Immature natural killer cell (primary cell): Measurements from ENCODE around the gene GPS1. TPM values are rescaled to one million over a fixed set of nuclear protein-coding genes. Genes with fewer than 3 reads are reported as not detected.
"Not testable (repeated sequence)": the region's sequence is repeated elsewhere in the genome, so short reads cannot be mapped to it uniquely, and the experiment has no call there.

Experiments
- DNase-seq, 3 donors: peaks; one replicate each; pipeline ENCODE4 v3.0.0; 2022; ENCODE audit warnings: mixed read lengths in 1 of 3
- H3K27ac Mint-ChIP-seq, 6 donors: one replicate each; pipeline ENCODE4 v1.8.0; 2020; ENCODE audit warnings: mixed read lengths in 6 of 6, mild to moderate bottlenecking in 5 of 6, inconsistent platforms in 4 of 6, moderate library complexity in 3 of 6
- H3K27me3 Mint-ChIP-seq, 3 donors: one replicate each; pipeline ENCODE4 v1.8.0; 2020 to 2021; ENCODE audit warnings: low read depth in 3 of 3, mild to moderate bottlenecking in 3 of 3, mixed read lengths in 3 of 3, moderate library complexity in 3 of 3, inconsistent platforms in 1 of 3
- H3K36me3 Mint-ChIP-seq, 3 donors: one replicate each; pipeline ENCODE4 v1.8.0; 2020; ENCODE audit warnings: mixed read lengths in 3 of 3, inconsistent platforms in 2 of 3, mild to moderate bottlenecking in 2 of 3
- H3K4me1 Mint-ChIP-seq, 2 donors: one replicate each; pipeline ENCODE4 v1.8.0; 2020; ENCODE audit warnings: inconsistent platforms in 2 of 2, mild to moderate bottlenecking in 2 of 2, mixed read lengths in 2 of 2, moderate library complexity in 1 of 2
- H3K4me3 Mint-ChIP-seq, 5 donors: one replicate each; pipeline ENCODE4 v1.8.0; 2020; ENCODE audit warnings: mild to moderate bottlenecking in 5 of 5, mixed read lengths in 5 of 5, inconsistent platforms in 3 of 5, moderate library complexity in 3 of 5
- H3K9me3 Mint-ChIP-seq, 6 donors: one replicate each; pipeline ENCODE4 v1.8.0; 2020; ENCODE audit warnings: mild to moderate bottlenecking in 6 of 6, mixed read lengths in 6 of 6, inconsistent platforms in 4 of 6, moderate library complexity in 3 of 6
- polyA plus RNA-seq, 3 donors: library from polyadenylated mRNA; unstranded; fragments of 300-500 nt; fragmentation: Illumina TruSeq; gene quantifications; one replicate each; pipeline ENCODE4 v1.2.3, GENCODE V29; 2021

Gene GPS1
- polyA plus RNA-seq, 3 donors from 2014 or later: 174 to 212 (median 183) TPM

GRCh38 chr17:82035956-82036633 is 15.6 kb upstream of the GPS1 start:
- DNase-seq: no peak
- H3K4me1 Mint-ChIP-seq: peaks cover 15 to 26% of the 10 kb centered on the region in 2 donors
- H3K4me3 Mint-ChIP-seq: peak overlapping the region; percentile 33 to 88 (median 69)
- peaks cover 0 to 6% (median 3%) of the 10 kb centered on the region in 3 donors for H3K36me3 Mint-ChIP-seq
- H3K27me3 Mint-ChIP-seq: peaks cover 0 to 14% (median 0%) of the 10 kb centered on the region in 3 donors
- no peaks in the 10 kb centered on the region for H3K9me3 Mint-ChIP-seq
- H3K27ac Mint-ChIP-seq: peak overlapping the region in 2 of 6 donors; percentile 17 to 69

GRCh38 chr17:82036634-82037091 is 15.0 kb upstream of the GPS1 start:
- Mint-ChIP-seq H3K27me3 (peaks cover 0 to 14% (median 0%) of the 10 kb centered on the region in 3 donors), H3K36me3 (peaks cover 0 to 6% (median 3%) of the 10 kb centered on the region in 3 donors), H3K4me3 (peak overlapping the region; percentile 33 to 88 (median 69)), H3K27ac (peak overlapping the region in 1 of 6 donors; percentile 43), H3K4me1 (peaks cover 15 to 26% of the 10 kb centered on the region in 2 donors), H3K9me3 (no peaks in the 10 kb centered on the region)
- DNase-seq: no peak

- peaks cover 15 to 26% of the 10 kb centered on the region in 2 donors for H3K4me1 Mint-ChIP-seq
- H3K9me3 Mint-ChIP-seq: no peaks in the 10 kb centered on the region
- H3K27ac Mint-ChIP-seq: peak within 1 kb of the TSS; percentile 70 to 96 (median 91)
Measured at GRCh38 chr17:82037092-82037888, 14.4 kb upstream of the GPS1 start, which contains the start of gene DCXR. Gene DCXR (minus strand): TSS chr17:82037697. CDS start chr17:82037682, 15 bp downstream.

GRCh38 chr17:82037889-82038195 is 13.9 kb upstream of the GPS1 start:
- peak overlapping the region; percentile 81 to 95 (median 88) for H3K4me3 Mint-ChIP-seq
- peaks cover 0 to 6% (median 3%) of the 10 kb centered on the region in 3 donors for H3K36me3 Mint-ChIP-seq
- no peaks in the 10 kb centered on the region for H3K9me3 Mint-ChIP-seq
- H3K27ac Mint-ChIP-seq: peak overlapping the region; percentile 70 to 96 (median 91)
- peaks cover 15 to 26% of the 10 kb centered on the region in 2 donors for H3K4me1 Mint-ChIP-seq
- peaks cover 0 to 14% (median 0%) of the 10 kb centered on the region in 3 donors for H3K27me3 Mint-ChIP-seq
- DNase-seq: no peak

More at GRCh38 chr17:82037092-82037888, 14.4 kb upstream of the GPS1 start, which contains the start of gene DCXR:
- Mint-ChIP-seq H3K27me3 (peaks cover 0 to 14% (median 0%) of the 10 kb centered on the region in 3 donors), H3K36me3 (peaks cover 0 to 6% (median 3%) of the 10 kb centered on the region in 3 donors), H3K4me3 (peak within 1 kb of the TSS; percentile 81 to 95 (median 88))
- DNase-seq: peak; percentile 97 to 98 (median 97)

- DNase-seq, H3K36me3 Mint-ChIP-seq, H3K9me3 Mint-ChIP-seq: not testable (repeated sequence)
- Mint-ChIP-seq H3K4me1 (peaks cover 15 to 24% of the 10 kb centered on the region in 2 donors), H3K4me3 (peak overlapping the region in 4 of 5 donors; percentile 33 to 59 (median 52)), H3K27me3 (peaks cover 0 to 14% (median 0%) of the 10 kb centered on the region in 3 donors), H3K27ac (peak overlapping the region in 2 of 6 donors; percentile 23 to 44)
Measured at GRCh38 chr17:82038796-82039409, 12.8 kb upstream of the GPS1 start.

GRCh38 chr17:82039695-82040299 is 11.9 kb upstream of the GPS1 start:
- no peak overlapping the region for H3K4me3 Mint-ChIP-seq

GRCh38 chr17:82041144-82041814 is 10.4 kb upstream of the GPS1 start:
- H3K27ac Mint-ChIP-seq: no peak overlapping the region
- DNase-seq: no peak
- H3K9me3 Mint-ChIP-seq: no peaks in the 10 kb centered on the region
- peaks cover 0 to 11% (median 0%) of the 10 kb centered on the region in 3 donors for H3K27me3 Mint-ChIP-seq
- H3K36me3 Mint-ChIP-seq: no peaks in the 10 kb centered on the region
- H3K4me1 Mint-ChIP-seq: peaks cover 8 to 11% of the 10 kb centered on the region in 2 donors
- no peak overlapping the region for H3K4me3 Mint-ChIP-seq

More at GRCh38 chr17:82039695-82040299, 11.9 kb upstream of the GPS1 start:
- H3K9me3 Mint-ChIP-seq: no peaks in the 10 kb centered on the region
- H3K36me3 Mint-ChIP-seq: peaks cover 0 to 6% (median 3%) of the 10 kb centered on the region in 3 donors
- peaks cover 0 to 14% (median 0%) of the 10 kb centered on the region in 3 donors for H3K27me3 Mint-ChIP-seq
- H3K27ac Mint-ChIP-seq: no peak overlapping the region
- H3K4me1 Mint-ChIP-seq: peaks cover 15 to 24% of the 10 kb centered on the region in 2 donors
- DNase-seq: no peak

- peaks cover 0 to 7% (median 0%) of the 10 kb centered on the region in 3 donors for H3K27me3 Mint-ChIP-seq
- no peak overlapping the region for H3K27ac Mint-ChIP-seq
- H3K4me3 Mint-ChIP-seq: no peak overlapping the region
- H3K9me3 Mint-ChIP-seq: no peaks in the 10 kb centered on the region
- peaks cover 0 to 5% (median 0%) of the 10 kb centered on the region in 3 donors for H3K36me3 Mint-ChIP-seq
- DNase-seq: no peak
- peaks cover 6 to 10% of the 10 kb centered on the region in 2 donors for H3K4me1 Mint-ChIP-seq
Measured at GRCh38 chr17:82042649-82043048, 9.0 kb upstream of the GPS1 start.

- H3K36me3 Mint-ChIP-seq: peaks cover 0 to 5% (median 0%) of the 10 kb centered on the region in 3 donors
- H3K9me3 Mint-ChIP-seq: no peaks in the 10 kb centered on the region
- H3K27ac Mint-ChIP-seq: no peak overlapping the region
- H3K4me1 Mint-ChIP-seq: peaks cover 0 to 7% of the 10 kb centered on the region in 2 donors
- no peaks in the 10 kb centered on the region for H3K27me3 Mint-ChIP-seq
- no peak for DNase-seq
- no peak overlapping the region for H3K4me3 Mint-ChIP-seq
Measured at GRCh38 chr17:82043507-82043906, 8.2 kb upstream of the GPS1 start.

- peaks cover 0 to 5% (median 0%) of the 10 kb centered on the region in 3 donors for H3K36me3 Mint-ChIP-seq
- H3K4me1 Mint-ChIP-seq: peaks cover 7 to 14% of the 10 kb centered on the region in 2 donors
- H3K4me3 Mint-ChIP-seq: no peak overlapping the region
- no peak for DNase-seq
- H3K27me3 Mint-ChIP-seq: no peaks in the 10 kb centered on the region
- no peak overlapping the region for H3K27ac Mint-ChIP-seq
- no peaks in the 10 kb centered on the region for H3K9me3 Mint-ChIP-seq
Measured at GRCh38 chr17:82045936-82046484, 5.7 kb upstream of the GPS1 start.

GRCh38 chr17:82046903-82047302 is 4.8 kb upstream of the GPS1 start:
- Mint-ChIP-seq H3K27ac (no peak overlapping the region), H3K9me3 (no peaks in the 10 kb centered on the region), H3K36me3 (peaks cover 0 to 5% (median 0%) of the 10 kb centered on the region in 3 donors), H3K4me3 (peak overlapping the region in 1 of 5 donors; percentile 33), H3K4me1 (peaks cover 7 to 14% of the 10 kb centered on the region in 2 donors), H3K27me3 (no peaks in the 10 kb centered on the region)
- DNase-seq: no peak

GRCh38 chr17:82047379-82047778 is 4.3 kb upstream of the GPS1 start:
- Mint-ChIP-seq H3K27ac (no peak overlapping the region), H3K36me3 (peaks cover 0 to 5% (median 0%) of the 10 kb centered on the region in 3 donors), H3K4me1 (peaks cover 7 to 14% of the 10 kb centered on the region in 2 donors), H3K9me3 (no peaks in the 10 kb centered on the region), H3K4me3 (peak overlapping the region in 1 of 5 donors; percentile 40), H3K27me3 (no peaks in the 10 kb centered on the region)
- no peak for DNase-seq
